ENCODE data around the gene MED29. TPM values are rescaled to one million over a fixed set of nuclear protein-coding genes. Genes with fewer than 3 reads are reported as not detected.

The MED29 gene
- polyA plus RNA-seq, 2 of the 4 experiments (the other 2 are of a cell fraction) = 47.7 to 57.5 TPM

DNA sequence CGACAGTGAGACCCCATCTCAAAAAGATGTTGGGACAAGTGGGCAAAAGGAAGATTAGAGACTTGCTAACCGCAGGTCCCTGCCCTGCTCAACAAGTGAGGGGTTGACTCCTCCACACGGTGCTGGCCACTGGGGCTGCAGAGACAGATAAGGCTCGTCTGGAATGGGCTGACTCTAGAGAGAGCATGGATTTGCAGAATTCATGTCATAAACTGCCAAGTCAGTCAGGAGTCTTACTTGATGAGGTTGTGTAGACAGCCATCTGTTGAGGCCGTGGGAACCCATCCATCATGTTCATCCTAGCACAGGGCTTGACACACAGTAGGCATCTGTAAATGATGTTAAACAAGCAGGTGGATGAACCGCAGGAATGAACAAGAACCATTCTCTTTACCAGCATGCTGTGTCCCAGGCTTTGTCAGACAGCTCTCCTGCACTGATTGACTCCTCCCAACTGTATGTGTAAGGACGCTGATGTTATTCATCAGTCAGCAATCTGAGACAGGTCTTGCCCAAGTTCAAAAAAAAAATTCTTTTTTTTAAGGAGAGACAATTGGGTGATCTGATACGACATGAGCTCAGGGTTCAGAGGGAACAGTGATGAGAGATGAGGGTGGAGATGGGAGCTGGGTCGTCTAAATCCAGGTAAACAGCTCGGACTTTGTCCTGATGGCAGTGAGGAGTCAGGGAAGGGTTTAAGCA, 9.1 kb upstream of the MED29 start (continued):
- TF ChIP-seq RARB (CRISPR knock-in tag; IDR thresholded peaks at IDR 0.05) (no peak), RFX5 (IDR thresholded peaks at IDR 0.05) (no peak), TP53 (CRISPR knock-in tag; IDR thresholded peaks at IDR 0.05) (no peak)

DNA sequence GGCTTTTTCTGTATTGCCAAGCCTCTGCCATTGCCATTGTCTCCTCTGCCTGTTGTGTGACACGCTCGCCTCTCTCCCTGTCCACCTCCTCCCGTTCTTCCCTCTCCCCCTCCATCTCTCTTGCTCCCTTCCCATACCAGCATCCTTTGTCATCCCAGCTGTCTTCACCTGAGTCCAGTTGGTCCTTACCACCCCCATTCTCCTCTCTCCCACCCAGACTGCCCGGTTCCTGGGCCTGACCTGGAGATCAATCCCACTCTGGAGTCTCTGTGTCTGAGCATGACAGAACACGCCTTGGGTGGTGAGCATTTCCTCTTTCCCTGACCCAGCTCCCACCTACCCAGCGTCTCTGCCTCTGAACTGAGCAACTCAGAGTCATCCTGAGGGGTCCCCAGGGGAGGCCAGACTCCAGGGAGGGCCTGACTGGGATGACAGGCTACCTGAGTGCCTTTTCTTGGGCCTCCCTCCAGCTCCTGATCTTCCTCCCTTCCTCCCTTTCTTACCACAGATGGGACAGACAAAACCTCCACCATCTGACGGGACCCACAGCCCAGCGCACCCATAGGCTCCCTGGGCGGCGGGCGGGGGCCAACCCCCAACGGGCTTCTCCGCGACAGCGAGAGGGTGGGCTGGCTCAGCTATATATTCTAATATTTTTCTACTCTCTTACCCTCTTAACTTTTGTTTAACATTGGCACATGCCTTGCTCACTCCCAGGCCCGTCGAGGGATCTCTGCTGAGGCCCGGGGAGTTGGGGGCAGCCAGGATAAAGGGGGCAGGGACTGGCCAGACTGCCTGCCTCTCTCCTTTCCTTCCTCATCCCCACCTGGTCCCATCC, 8.0 kb upstream of the MED29 start:
- 92% methylated on average over 18 of the region's 18 CpGs for WGBS (ENCODE audit: missing lambda C conversion rate)
- Histone ChIP-seq H3K4me1 (no peaks in the 10 kb centered on the region), H3K27ac (peak overlapping the region in 1 of 2 experiments; percentile 2; a peak in 1 of 6 replicates), H3K4me3 (no peak overlapping the region), H3K9me3 (no peaks in the 10 kb centered on the region), H3K4me2 (no peak overlapping the region)
- POLR2A ChIA-PET = interaction anchor here (0.6 to 3.5 kb wide), 3 partner anchors 8 to 47 kb away, joined by 3 to 22 read pairs (median 5); partner anchors contain the start of genes MED29 and PAF1
- DNase-seq (ENCODE audit: low read depth in 1 of 2, low spot score in 1 of 2) (no peak), FAIRE-seq (no peak), ATAC-seq (peak; percentile 3 to 5; a peak in 2 of 6 replicates)
- TF ChIP-seq CBX2 (IDR thresholded peaks at IDR 0.05; ENCODE audit: borderline replicate concordance, low read depth) = no peak
- no peak for TF ChIP-seq EHMT2 (IDR thresholded peaks at IDR 0.05; ENCODE audit: low read depth)
- no peak for TF ChIP-seq TFCP2L1 (CRISPR knock-in tag; IDR thresholded peaks at IDR 0.05)
- TF ChIP-seq, protein P1, sequence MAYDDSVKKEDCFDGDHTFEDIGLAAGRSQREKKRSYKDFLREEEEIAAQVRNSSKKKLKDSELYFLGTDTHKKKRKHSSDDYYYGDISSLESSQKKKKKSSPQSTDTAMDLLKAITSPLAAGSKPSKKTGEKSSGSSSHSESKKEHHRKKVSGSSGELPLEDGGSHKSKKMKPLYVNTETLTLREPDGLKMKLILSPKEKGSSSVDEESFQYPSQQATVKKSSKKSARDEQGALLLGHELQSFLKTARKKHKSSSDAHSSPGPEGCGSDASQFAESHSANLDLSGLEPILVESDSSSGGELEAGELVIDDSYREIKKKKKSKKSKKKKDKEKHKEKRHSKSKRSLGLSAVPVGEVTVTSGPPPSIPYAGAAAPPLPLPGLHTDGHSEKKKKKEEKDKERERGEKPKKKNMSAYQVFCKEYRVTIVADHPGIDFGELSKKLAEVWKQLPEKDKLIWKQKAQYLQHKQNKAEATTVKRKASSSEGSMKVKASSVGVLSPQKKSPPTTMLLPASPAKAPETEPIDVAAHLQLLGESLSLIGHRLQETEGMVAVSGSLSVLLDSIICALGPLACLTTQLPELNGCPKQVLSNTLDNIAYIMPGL (CRISPR knock-in tag; IDR thresholded peaks at IDR 0.05; ENCODE audit: borderline replicate concordance) = no peak
- TF ChIP-seq, protein P2, sequence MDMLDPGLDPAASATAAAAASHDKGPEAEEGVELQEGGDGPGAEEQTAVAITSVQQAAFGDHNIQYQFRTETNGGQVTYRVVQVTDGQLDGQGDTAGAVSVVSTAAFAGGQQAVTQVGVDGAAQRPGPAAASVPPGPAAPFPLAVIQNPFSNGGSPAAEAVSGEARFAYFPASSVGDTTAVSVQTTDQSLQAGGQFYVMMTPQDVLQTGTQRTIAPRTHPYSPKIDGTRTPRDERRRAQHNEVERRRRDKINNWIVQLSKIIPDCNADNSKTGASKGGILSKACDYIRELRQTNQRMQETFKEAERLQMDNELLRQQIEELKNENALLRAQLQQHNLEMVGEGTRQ (IDR thresholded peaks at IDR 0.05) = no peak
- TF ChIP-seq MAZ (IDR thresholded peaks at IDR 0.05; ENCODE audit: borderline replicate concordance, low read depth, low read length) = no peak
- TF ChIP-seq FOSL2 (IDR thresholded peaks at IDR 0.05) = no peak
- no peak for TF ChIP-seq FOSL2 (CRISPR knock-in tag; IDR thresholded peaks at IDR 0.05)
- TF ChIP-seq MYC (IDR thresholded peaks at IDR 0.05; ENCODE audit: borderline replicate concordance, low read length) = no peak
- TF ChIP-seq, protein P3, sequence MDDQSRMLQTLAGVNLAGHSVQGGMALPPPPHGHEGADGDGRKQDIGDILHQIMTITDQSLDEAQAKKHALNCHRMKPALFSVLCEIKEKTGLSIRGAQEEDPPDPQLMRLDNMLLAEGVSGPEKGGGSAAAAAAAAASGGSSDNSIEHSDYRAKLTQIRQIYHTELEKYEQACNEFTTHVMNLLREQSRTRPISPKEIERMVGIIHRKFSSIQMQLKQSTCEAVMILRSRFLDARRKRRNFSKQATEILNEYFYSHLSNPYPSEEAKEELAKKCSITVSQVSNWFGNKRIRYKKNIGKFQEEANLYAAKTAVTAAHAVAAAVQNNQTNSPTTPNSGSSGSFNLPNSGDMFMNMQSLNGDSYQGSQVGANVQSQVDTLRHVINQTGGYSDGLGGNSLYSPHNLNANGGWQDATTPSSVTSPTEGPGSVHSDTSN (IDR thresholded peaks at IDR 0.05) = no peak
- TF ChIP-seq, protein P4, sequence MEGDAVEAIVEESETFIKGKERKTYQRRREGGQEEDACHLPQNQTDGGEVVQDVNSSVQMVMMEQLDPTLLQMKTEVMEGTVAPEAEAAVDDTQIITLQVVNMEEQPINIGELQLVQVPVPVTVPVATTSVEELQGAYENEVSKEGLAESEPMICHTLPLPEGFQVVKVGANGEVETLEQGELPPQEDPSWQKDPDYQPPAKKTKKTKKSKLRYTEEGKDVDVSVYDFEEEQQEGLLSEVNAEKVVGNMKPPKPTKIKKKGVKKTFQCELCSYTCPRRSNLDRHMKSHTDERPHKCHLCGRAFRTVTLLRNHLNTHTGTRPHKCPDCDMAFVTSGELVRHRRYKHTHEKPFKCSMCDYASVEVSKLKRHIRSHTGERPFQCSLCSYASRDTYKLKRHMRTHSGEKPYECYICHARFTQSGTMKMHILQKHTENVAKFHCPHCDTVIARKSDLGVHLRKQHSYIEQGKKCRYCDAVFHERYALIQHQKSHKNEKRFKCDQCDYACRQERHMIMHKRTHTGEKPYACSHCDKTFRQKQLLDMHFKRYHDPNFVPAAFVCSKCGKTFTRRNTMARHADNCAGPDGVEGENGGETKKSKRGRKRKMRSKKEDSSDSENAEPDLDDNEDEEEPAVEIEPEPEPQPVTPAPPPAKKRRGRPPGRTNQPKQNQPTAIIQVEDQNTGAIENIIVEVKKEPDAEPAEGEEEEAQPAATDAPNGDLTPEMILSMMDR (IDR thresholded peaks at IDR 0.05) = no peak
- no peak for TF ChIP-seq PHF8 (IDR thresholded peaks at IDR 0.05; ENCODE audit: borderline replicate concordance, low read depth)
- TF ChIP-seq, protein P5, sequence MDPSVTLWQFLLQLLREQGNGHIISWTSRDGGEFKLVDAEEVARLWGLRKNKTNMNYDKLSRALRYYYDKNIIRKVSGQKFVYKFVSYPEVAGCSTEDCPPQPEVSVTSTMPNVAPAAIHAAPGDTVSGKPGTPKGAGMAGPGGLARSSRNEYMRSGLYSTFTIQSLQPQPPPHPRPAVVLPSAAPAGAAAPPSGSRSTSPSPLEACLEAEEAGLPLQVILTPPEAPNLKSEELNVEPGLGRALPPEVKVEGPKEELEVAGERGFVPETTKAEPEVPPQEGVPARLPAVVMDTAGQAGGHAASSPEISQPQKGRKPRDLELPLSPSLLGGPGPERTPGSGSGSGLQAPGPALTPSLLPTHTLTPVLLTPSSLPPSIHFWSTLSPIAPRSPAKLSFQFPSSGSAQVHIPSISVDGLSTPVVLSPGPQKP (IDR thresholded peaks at IDR 0.05; ENCODE audit: low read depth, low read length) = no peak
- TF ChIP-seq HEYL (CRISPR knock-in tag; IDR thresholded peaks at IDR 0.05) = no peak
- TF ChIP-seq SMC3 (IDR thresholded peaks at IDR 0.05) = no peak
- no peak for TF ChIP-seq CEBPB (IDR thresholded peaks at IDR 0.05)
- TF ChIP-seq CHD2 (IDR thresholded peaks at IDR 0.05; ENCODE audit: low read length, partially characterized antibody) = no peak
- no peak for TF ChIP-seq RARB (CRISPR knock-in tag; IDR thresholded peaks at IDR 0.05)
- TF ChIP-seq CHD4 (IDR thresholded peaks at IDR 0.05; ENCODE audit: borderline replicate concordance) = no peak
- no peak for TF ChIP-seq RNF2 (IDR thresholded peaks at IDR 0.05; ENCODE audit: borderline replicate concordance, low read depth)
- TF ChIP-seq HOXA7 (CRISPR knock-in tag; IDR thresholded peaks at IDR 0.05) = no peak
- CTCF ChIA-PET = interaction anchor here (0.7 to 5.4 kb wide), 13 partner anchors 8 to 296 kb away, joined by 3 to 50 read pairs (median 5); partner anchors contain the start of genes MED29, PAF1, PLEKHG2 and SAMD4B
